Measurements from ENCODE around the gene NFASC. TPM values are rescaled to one million over a fixed set of nuclear protein-coding genes. Genes with fewer than 3 reads are reported as not detected.

The NFASC gene
- total RNA-seq, 2 experiments from 2014 or later: not detected

GRCh38 chr1:205062895-205063294, 192.2 kb downstream of the NFASC start:
- ChIA-PET POLR2A (interaction anchor here (1.8 kb wide), 1 partner anchor 8 kb away, joined by 3 read pairs; no protein-coding TSS in a partner anchor), CTCF (ENCODE audit: unreplicated experiment) (interaction anchor here (1.5 to 1.9 kb wide), 2 partner anchors 13 to 71 kb away, joined by 4 to 7 read pairs; no protein-coding TSS in a partner anchor)
- Histone ChIP-seq H3K79me2 (ENCODE audit: insufficient read depth, low read depth, low read length) (no peaks in the 10 kb centered on the region), H3K4me3 (ENCODE audit: low read depth, low read length, poor library complexity, severe bottlenecking) (no peak overlapping the region), H2AFZ (ENCODE audit: low read length) (no peak overlapping the region), H3K9me2 (ENCODE audit: insufficient read depth, low read length) (no peaks in the 10 kb centered on the region), H3K9me3 (ENCODE audit: low read length) (no peaks in the 10 kb centered on the region), H3K4me1 (ENCODE audit: insufficient read depth, low read length, poor library complexity, severe bottlenecking) (no peaks in the 10 kb centered on the region), H4K20me1 (ENCODE audit: insufficient read depth, low read length) (no peaks in the 10 kb centered on the region; the same call in 1 of the 2 replicates), H3K36me3 (ENCODE audit: insufficient read depth, low read length) (no peaks in the 10 kb centered on the region), H3K27ac (ENCODE audit: low read depth, low read length, poor library complexity, severe bottlenecking) (no peak overlapping the region), H3K4me2 (ENCODE audit: low read length) (no peak overlapping the region)
- TF ChIP-seq CTCF (conservative IDR thresholded peaks at IDR 0.05; ENCODE audit: low read length) (no peak), EZH2phosphoT487 (IDR thresholded peaks at IDR 0.05; ENCODE audit: borderline replicate concordance, low read depth, low read length) (no peak)
- intact Hi-C loops (cut with micrococcal nuclease; ENCODE audit: unreplicated experiment): loop anchor here (10.0 kb wide), 1 partner anchor 192 kb away; no protein-coding TSS in a partner anchor
- DNase-seq (ENCODE audit: low spot score): no peak
- BruUV-seq (replicated peaks): no TSS peak

- Histone ChIP-seq H3K79me2 (ENCODE audit: insufficient read depth, low read depth, low read length) (no peaks in the 10 kb centered on the region), H3K9me3 (ENCODE audit: low read length) (no peaks in the 10 kb centered on the region), H3K4me2 (ENCODE audit: low read length) (no peak overlapping the region), H3K4me3 (ENCODE audit: low read depth, low read length, poor library complexity, severe bottlenecking) (no peak overlapping the region), H2AFZ (ENCODE audit: low read length) (no peak overlapping the region), H4K20me1 (ENCODE audit: insufficient read depth, low read length) (no peaks in the 10 kb centered on the region; the same call in 1 of the 2 replicates), H3K36me3 (ENCODE audit: insufficient read depth, low read length) (no peaks in the 10 kb centered on the region), H3K27ac (ENCODE audit: low read depth, low read length, poor library complexity, severe bottlenecking) (no peak overlapping the region), H3K9me2 (ENCODE audit: insufficient read depth, low read length) (no peaks in the 10 kb centered on the region), H3K4me1 (ENCODE audit: insufficient read depth, low read length, poor library complexity, severe bottlenecking) (no peaks in the 10 kb centered on the region)
- intact Hi-C loops (cut with micrococcal nuclease; ENCODE audit: unreplicated experiment): loop anchor here (10.0 kb wide), 1 partner anchor 190 kb away; no protein-coding TSS in a partner anchor
- BruUV-seq (replicated peaks): no TSS peak
- no peak for DNase-seq (ENCODE audit: low spot score)
- TF ChIP-seq EZH2phosphoT487 (IDR thresholded peaks at IDR 0.05; ENCODE audit: borderline replicate concordance, low read depth, low read length) (no peak), CTCF (conservative IDR thresholded peaks at IDR 0.05; ENCODE audit: low read length) (no peak)
- POLR2A ChIA-PET: interaction anchor here (0.6 to 1.8 kb wide), 2 partner anchors 10 to 496 kb away, joined by 3 to 4 read pairs; no protein-coding TSS in a partner anchor
- CTCF ChIA-PET (ENCODE audit: unreplicated experiment): no interaction called here
These were observed 193.6 kb downstream of the NFASC start for GRCh38 chr1:205064301-205064700.

GRCh38 chr1:205064741-205065316, 194.2 kb downstream of the NFASC start:
- TF ChIP-seq CTCF (conservative IDR thresholded peaks at IDR 0.05; ENCODE audit: low read length) (no peak), EZH2phosphoT487 (IDR thresholded peaks at IDR 0.05; ENCODE audit: borderline replicate concordance, low read depth, low read length) (no peak)
- Histone ChIP-seq H3K4me3 (ENCODE audit: low read depth, low read length, poor library complexity, severe bottlenecking) (no peak overlapping the region), H3K79me2 (ENCODE audit: insufficient read depth, low read depth, low read length) (no peaks in the 10 kb centered on the region), H3K4me1 (ENCODE audit: insufficient read depth, low read length, poor library complexity, severe bottlenecking) (no peaks in the 10 kb centered on the region), H2AFZ (ENCODE audit: low read length) (no peak overlapping the region), H3K4me2 (ENCODE audit: low read length) (no peak overlapping the region), H4K20me1 (ENCODE audit: insufficient read depth, low read length) (no peaks in the 10 kb centered on the region), H3K9me2 (ENCODE audit: insufficient read depth, low read length) (no peaks in the 10 kb centered on the region), H3K36me3 (ENCODE audit: insufficient read depth, low read length) (no peaks in the 10 kb centered on the region), H3K27ac (ENCODE audit: low read depth, low read length, poor library complexity, severe bottlenecking) (no peak overlapping the region), H3K9me3 (ENCODE audit: low read length) (no peaks in the 10 kb centered on the region)
- intact Hi-C loops (cut with micrococcal nuclease; ENCODE audit: unreplicated experiment): loop anchor here (10.0 kb wide), 1 partner anchor 190 kb away; no protein-coding TSS in a partner anchor
- POLR2A ChIA-PET: no interaction called here
- CTCF ChIA-PET (ENCODE audit: unreplicated experiment): no interaction called here
- no peak for DNase-seq (ENCODE audit: low spot score)
- no TSS peak for BruUV-seq (replicated peaks)
